MV-4-11 (cell line): Measurements from ENCODE around the gene FUCA2.
"Not testable (repeated sequence)": the region's sequence is repeated elsewhere in the genome, so short reads cannot be mapped to it uniquely, and the experiment has no call there.

Experiments used
- DNase-seq: peaks from one replicate; lab custom pipeline; 2025; lab: John Stamatoyannopoulos, UW

FUCA2 gene

DNA sequence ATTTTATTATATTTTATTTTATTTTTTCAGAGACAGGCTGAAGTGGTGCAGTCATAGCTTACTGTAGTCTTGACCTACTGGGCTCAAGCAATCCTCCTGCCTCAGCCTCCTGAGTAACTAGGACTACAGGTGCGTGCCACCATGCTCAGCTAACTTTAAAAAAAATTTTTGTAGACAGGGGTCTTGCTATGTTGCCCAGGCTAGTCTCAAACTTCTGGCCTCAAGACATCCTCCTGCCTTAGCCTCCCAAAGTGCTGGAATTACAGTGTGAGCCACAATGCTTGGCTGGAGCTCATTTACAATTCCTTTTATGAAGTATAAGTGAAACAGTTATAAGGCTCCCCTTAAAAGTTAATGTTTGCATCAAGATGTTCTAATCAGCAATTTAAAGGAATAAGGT, 14.5 kb downstream of the FUCA2 start:
- no peak for DNase-seq

DNA sequence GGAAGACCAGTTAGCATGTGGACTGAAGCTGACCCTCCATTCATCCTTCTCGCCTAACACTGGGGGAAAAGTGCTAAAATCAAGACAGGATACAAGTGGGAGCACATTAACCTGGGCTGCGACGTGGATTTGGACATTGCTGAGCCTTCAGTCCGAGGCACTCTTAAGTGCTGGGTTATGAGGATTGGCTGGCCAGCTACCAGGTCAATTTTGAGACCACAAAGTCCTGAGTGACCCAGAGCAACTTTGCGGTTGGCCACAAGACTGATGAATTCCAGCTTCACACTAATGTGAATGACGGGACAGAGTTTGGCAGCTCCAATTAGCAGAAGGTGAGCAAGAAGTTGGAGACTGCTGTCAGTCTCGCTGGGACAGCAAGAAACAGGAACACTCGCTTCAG, 20.7 kb downstream of the FUCA2 start:
- DNase-seq = no peak

DNA sequence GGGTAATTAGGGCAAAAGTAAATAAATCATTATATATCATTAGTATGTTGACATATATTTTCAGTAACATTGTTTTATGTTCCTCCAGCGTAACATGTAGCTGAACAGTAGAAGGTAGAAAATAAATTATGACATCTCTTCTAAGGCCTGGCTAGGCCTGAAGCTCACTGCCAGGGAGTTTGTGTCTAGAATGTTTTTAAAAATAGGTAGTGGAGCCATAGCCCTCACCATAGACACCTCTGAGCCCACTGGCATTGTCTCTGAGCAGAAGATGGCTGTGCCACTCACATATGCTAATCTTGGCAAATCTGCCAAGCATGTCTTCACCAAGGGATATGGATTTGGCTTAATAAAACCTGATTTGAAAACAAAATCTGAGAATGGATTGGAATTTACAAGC, 21.3 kb downstream of the FUCA2 start:
- no peak for DNase-seq

DNA sequence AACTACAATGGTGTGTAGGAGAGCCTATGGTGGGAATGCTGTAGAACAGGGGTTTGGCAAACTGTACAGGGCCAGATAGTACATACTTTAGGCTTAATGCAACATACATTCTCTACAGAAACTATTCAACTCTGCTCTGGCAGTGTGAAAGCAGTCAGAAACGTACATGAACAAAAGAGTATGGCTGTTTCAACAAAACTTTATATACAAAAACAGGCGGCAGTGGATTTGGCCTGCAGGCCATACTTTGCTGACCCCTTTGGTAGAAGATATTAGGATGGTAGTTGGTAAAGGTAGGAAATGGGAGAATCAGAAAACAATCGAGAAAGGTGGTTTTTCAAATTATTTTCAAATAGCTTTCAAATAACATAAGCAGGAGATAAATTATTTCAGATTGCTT, 24.8 kb downstream of the FUCA2 start:
- no peak for DNase-seq

DNA sequence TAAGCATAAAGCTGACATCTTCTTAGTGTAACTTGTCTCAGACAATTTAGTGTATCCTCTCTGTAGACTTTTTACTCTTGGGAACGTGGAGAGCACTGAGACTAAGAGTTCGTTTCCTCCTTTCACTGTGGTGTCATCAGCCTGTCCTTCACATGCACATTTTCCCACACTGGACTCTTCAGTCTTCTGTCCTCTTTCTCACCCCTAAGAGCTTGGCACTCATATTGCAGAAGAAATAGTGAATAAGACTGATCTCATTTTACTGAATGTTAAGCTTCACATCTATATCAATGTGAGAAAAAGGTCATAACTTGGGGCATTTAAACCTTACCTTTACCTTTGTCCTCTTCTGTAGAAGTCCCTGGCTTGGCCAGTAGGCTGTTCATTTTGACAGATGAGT, 25.6 kb downstream of the FUCA2 start:
- no peak for DNase-seq

DNA sequence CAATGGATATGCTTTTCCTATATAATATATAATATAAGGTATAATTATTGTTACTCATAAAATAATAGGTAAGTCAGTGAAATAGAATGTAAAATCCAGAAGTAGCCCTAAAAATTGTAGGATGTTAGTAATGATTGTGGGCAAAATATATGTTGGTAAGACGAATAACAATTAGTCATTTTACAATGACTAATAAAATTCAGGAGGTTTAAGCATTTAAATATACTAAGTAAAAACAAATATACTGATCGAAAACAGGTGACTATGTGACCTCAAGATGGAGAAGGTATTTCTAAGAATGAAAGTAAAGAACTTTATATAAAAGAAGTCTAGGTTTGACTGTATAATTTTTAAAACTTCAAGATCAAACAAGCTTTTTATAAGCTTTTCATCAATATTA, 28.9 kb downstream of the FUCA2 start:
- no peak for DNase-seq

DNA sequence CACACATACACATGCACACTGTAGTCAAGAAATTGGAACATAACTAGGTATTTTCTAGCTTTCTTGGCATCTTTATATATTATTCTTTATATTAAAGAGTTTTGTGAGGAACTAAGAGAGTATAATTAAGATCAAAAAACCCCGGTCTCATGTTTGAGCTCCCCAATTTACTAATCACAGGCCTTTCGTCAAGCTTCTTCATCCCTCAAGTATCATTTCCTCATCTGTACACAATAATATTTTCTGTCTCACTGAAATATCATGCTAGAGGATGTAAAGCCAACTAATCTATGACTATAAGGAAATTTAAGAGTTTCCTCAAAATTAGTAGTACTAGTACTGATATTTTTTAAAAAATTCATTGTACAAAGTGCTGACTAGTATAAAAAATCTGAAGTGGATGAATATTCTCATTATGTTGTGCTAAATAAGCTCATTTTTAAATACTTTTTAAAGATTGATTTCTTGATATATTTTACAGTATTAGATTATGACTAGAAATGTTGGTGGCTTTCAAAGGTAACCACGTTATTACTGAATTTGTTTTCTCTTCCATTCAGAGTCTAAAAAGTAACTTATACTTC, 32.9 kb downstream of the FUCA2 start:
- peak; percentile 24 for DNase-seq

DNA sequence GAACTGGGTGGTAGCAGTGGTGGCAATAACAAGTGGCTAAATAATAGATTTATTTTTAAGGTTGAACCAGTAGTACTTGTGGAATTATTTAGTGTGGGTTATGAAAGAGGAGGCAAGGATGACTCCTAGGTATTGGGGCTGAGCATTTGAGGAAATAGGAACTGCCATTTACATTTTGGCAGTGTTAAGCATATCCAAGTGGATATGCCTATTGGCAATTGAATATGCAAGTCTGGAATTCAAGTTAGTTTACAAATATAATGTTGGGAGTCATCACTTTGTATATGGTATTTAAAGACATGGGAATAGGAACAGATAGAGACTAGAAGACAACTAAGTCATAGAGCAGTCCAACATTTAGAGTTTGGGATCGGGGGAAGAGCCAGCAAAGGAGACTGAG, 35.0 kb downstream of the FUCA2 start:
- no peak for DNase-seq

DNA sequence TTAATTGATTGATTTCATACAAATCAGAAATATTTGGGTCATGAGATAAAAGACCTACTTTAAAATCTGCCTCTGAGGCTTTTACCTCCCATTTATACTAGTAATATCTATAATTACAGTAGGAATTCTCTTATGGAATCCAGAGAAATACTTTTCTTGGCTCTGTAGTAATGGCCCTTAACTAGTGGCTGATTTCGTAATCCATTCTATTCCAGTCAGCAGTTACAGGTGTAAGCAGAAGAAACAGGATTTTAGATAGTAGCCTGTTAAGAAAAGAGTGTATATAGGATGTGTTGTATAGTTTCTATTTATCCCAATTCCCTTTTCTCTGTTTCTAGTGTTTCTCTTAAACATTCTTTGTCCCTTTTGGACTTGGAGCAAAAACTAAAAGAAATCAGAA, 39.7 kb downstream of the FUCA2 start:
- DNase-seq = no peak

DNA sequence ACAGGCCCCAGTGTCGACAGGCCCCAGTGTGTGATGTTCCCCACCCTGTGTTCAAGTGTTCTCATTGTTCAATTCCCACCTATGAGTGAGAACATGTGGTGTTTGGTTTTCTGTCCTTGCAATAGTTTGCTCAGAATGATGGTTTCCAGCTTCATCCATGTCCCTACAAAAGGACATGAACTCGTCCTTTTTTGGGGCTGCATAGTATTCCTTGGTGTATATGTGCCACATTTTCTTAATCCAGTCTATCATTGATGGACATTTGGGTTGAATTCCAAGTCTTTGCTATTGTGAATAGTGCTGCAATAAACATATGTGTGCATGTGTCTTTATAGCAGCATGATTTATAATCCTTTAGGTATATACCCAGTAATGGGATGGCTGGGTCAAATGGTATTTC, 42.7 kb downstream of the FUCA2 start:
- not testable (repeated sequence) for DNase-seq

DNA sequence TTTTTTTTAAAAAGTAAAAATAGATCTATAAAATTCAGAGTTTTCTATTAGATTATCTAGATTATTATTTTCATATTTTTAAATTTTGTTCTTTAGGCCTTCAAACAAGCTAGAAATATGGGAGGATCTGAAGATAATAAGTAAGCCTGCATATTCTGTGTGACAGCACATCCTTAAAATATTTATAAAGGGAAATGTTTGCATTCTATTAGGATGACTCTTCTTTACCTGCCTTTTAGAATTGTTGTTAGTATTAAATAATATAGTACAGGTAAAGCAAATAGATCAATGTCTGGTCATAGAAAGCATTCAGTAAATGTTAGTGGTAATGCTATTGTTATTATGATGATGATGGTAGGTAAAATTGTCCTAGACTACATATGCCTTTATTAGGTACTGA, 43.5 kb downstream of the FUCA2 start:
- no peak for DNase-seq

DNA sequence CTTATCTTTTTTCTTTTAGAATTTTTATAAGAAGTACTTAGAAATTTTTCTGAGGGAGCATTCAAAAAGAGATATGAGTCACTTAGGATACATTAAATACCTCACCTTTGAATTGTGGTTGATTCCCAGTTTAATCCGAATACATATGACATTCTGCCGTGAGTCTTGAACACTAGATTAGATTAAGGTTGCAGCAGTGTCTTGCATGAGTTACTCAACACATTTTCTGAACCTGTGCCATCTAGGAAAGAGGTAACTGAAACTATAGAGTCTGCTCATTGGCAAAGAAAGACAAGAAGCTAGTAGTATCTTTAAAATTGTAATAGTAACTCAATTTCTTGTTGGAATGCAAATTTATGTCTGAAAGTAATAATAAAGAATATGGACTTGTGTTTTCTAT, 46.0 kb downstream of the FUCA2 start:
- no peak for DNase-seq

DNA sequence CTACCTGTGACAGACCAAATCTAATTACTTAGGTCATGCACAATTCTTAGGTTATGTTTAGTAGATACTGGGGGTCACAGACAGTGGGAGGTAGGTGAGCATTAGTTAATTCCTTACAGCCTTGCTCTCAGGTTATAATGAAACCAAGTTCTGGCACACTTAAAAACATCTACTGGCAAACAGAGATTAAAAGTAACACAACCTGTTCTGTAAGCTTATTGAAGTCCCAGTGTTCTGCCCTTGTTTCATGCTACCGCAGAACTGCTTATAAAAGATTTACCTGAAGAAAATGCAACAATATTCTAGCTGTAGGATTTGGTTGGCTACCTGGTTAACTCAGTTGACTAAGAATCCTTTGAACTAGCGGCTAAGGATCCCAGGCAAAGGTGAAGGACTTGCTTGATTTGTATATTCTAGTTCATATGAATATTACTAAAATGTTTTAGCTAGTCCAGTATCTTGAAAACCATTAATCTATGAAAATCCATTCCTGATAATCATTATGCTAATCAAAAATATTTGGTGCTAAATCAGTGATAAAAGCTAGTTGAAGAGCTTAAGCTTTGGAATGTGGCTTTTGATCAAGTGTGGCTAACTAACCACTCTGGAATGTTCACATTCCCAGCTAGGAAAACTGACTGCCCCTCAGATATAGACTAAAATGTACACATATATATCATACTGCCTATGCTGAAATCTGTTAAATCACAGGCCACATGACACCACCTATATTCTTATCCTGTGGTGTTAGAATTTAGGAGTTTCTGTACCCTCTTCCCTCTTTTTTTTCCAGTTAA, 53.8 kb downstream of the FUCA2 start:
- DNase-seq = no peak

DNA sequence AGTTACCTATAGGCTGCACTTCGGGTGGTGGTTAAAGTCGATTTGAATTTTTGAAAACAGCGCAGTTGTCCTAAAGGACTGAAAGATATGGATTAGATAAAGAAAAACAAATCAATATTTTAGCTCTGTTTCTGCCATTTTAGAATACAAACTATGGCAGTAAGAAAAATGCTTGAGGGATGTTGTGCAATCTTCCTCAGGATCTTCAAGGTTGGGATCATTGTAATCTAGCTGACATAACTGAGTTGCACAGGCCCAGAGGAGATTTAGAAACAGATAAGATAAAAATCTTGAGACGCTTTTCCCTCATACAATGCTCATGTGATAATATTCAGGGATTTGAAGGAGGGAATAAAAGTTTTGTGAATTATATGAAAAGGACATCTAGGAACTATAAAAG, 60.0 kb downstream of the FUCA2 start:
- DNase-seq = peak; percentile 4

DNA sequence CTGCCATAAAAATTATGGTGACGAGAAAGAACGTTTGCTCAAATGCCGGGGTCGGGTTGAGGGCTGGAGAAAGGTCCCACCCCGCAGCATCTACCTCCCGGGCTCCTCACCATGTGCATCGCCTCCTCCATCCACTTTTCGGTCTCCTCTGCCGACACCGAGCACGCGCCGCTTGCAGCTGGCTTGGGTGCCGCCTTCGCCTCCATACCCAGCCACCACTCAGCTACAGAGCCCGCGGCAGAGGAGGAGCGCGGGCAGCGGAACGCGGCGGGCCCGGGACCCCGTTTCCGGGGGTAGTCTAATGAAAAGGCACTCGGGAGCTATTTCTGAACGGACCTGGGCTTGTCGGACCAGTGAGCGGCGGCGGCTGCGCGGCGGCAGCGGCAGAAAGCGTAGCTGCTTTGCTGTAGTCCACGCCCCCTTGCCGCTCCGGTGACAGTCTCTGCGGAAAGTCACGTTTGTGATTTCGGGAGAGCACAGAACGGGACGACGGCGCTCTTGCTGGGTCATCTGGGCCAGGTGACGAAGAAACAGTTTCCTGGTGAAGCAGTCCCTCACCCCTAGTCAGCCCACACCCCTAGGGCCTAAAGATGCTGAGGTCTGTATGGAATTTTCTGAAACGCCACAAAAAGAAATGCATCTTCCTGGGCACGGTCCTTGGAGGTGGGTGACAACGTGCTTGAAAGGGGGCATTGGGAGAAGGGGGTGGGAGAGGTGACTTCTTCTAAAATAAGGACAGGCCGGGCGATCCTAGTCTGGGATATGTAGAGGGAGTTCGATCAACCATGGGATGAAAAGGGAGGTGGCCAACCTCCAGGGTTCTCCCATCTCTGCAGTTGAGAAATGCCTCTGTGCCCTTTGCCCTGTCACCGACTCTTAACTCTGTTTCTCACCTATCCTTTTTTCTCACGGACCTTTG, 60.8 kb downstream of the FUCA2 start, which contains the start of the genes ADAT2 and PEX3:
Gene ADAT2, minus strand, starts transcription at position 243 of the 919 bp plus-strand sequence. Its CDS starts 37 bp downstream, at position 206.
Gene PEX3, plus strand, starts transcription at position 353 of the 919 bp plus-strand sequence. Its CDS starts 238 bp downstream, at position 591.
- peak; percentile 92 for DNase-seq

DNA sequence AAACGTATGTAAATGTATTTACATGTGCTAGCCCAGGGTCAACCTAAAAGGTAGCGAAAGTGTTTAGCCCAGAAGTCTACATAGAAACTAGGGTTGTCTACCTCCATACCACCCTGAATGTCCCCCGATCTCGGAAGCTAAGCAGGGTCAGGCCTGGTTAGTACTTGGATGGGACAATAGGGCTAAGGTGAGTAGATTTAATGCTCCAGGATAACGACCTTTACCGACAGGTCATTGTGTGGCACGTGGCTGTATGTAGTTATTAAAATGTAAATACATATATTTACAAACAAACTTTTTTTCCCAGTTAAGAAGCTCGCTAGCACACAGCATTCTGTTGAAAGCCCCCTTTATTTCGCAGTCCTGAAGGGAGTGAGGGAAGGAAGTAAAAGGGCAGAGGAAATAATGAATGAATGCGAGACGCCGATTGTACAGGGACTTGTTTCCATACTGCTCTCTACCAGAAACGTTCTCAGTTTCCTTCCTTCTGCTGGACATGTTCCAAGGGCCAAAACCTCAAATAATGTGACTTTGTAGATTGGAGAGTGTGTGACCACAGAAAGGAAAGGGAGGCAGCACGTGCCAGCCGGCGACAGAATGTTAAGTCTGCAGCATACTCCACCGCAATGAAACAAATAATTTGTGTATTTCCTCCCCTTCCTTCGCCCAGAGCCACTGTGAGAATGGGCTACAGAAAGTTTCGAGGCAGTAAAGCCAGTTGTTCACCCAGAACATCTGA, 61.6 kb downstream of the FUCA2 start:
- DNase-seq = peak; percentile 20

DNA sequence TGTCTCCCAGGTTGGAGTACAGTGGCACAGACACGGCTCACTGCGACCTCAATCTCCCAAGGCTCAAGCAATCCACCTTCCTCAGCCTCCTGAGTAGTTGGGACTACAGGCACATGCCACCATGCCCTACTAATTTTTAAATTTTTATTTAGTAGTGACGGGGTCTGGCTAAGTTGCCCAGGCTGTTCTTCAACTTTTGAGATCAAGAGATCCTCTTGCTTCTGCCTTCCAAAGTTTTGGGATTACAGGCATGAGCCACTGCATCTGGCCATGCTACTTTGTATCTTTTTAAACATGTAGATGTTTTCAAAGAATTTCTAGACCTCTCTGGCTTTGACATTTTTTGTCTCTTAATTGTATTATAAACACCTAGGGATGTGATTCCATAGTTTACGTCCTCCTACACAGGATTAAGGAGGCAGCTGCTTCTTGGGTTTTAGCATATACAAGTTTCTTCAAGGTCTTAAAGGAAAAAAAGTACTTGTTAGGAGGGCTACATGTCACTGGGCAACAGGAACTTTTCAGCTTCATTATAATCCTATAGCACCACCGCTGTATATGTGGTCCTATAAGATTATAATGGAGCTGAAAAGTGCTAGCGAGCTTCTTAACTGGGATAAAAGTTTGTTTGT, 62.3 kb downstream of the FUCA2 start:
- no peak for DNase-seq

DNA sequence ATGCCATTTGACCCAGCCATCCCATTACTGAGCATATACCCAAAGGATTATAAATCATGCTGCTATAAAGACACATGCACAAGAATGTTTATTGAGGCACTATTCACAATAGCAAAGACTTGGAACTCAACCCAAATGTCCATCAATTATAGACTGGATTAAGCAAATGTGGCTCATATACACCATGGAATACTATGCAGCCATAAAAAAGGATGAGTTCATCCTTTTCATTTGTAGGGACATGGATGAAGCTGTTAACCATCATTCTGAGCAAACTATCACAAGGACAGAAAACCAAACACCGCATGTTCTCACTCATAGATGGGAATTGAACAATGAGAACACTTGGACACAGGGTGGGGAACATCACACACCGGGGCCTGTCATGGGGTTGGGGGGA, 63.7 kb downstream of the FUCA2 start:
- not testable (repeated sequence) for DNase-seq
